ENCODE data around the gene ERC2. TPM values are rescaled to one million over a fixed set of nuclear protein-coding genes. Genes with fewer than 3 reads are reported as not detected.

ERC2 gene
- polyA plus RNA-seq, 5 donors = 1.4 to 3.0 (median 2.1) TPM

- DNase-seq = no peak
Measured at GRCh38 chr3:55827786-55828185, 640.5 kb downstream of the ERC2 start.

GRCh38 chr3:55826731-55827496 lies 641.4 kb downstream of the ERC2 start:
- no peak for DNase-seq

- no peak for DNase-seq
Measured at GRCh38 chr3:55826097-55826496, 642.2 kb downstream of the ERC2 start.

GRCh38 chr3:55824406-55824805 lies 643.9 kb downstream of the ERC2 start:
- no peak for DNase-seq

GRCh38 chr3:55823829-55824228 lies 644.4 kb downstream of the ERC2 start:
- DNase-seq = no peak

GRCh38 chr3:55823001-55823400 lies 645.3 kb downstream of the ERC2 start:
- no peak for DNase-seq

- DNase-seq = no peak
Measured at GRCh38 chr3:55819005-55819404, 649.3 kb downstream of the ERC2 start.

GRCh38 chr3:55818485-55818884 lies 649.8 kb downstream of the ERC2 start:
- DNase-seq = no peak

GRCh38 chr3:55816794-55817576 lies 651.3 kb downstream of the ERC2 start:
- DNase-seq = no peak

- DNase-seq = no peak
Measured at GRCh38 chr3:55815262-55815661, 653.0 kb downstream of the ERC2 start.

- no peak for DNase-seq
Measured at GRCh38 chr3:55813268-55814097, 654.8 kb downstream of the ERC2 start.

- DNase-seq = no peak
Measured at GRCh38 chr3:55812394-55813013, 655.8 kb downstream of the ERC2 start.

- DNase-seq = no peak
Measured at GRCh38 chr3:55807210-55807609, 661.1 kb downstream of the ERC2 start.

- DNase-seq = no peak
Measured at GRCh38 chr3:55805169-55805568, 663.1 kb downstream of the ERC2 start.

- DNase-seq = no peak
Measured at GRCh38 chr3:55804170-55805095, 663.8 kb downstream of the ERC2 start.

- no peak for DNase-seq
Measured at GRCh38 chr3:55802816-55803215, 665.5 kb downstream of the ERC2 start.

- DNase-seq = no peak
Measured at GRCh38 chr3:55801676-55802075, 666.6 kb downstream of the ERC2 start.

GRCh38 chr3:55801068-55801467 lies 667.2 kb downstream of the ERC2 start:
- no peak for DNase-seq

- DNase-seq = no peak
Measured at GRCh38 chr3:55797775-55798174, 670.5 kb downstream of the ERC2 start.

- no peak for DNase-seq
Measured at GRCh38 chr3:55797084-55797483, 671.2 kb downstream of the ERC2 start.

GRCh38 chr3:55796533-55796932 lies 671.7 kb downstream of the ERC2 start:
- DNase-seq = no peak
